H1 (cell line): Measurements from ENCODE around the gene SMARCC2. TPM values are rescaled to one million over a fixed set of nuclear protein-coding genes. Genes with fewer than 3 reads are reported as not detected.

ENCODE experiments used
- CEBPB ChIP-seq: IDR thresholded peaks from 2 replicates; pipeline ENCODE4 v1.6.1; 2012; ENCODE audit warnings: low read depth, low read length
- CHD2 ChIP-seq: IDR thresholded peaks from 2 replicates; pipeline ENCODE4 v1.6.1; 2012; ENCODE audit warnings: low read length, improper control_type of control experiment
- EP300 ChIP-seq, 2 experiments: IDR thresholded peaks; 1 replicate in 1 of 2; 2 replicates in 1 of 2; pipeline ENCODE4 v1.6.1; 2011 to 2012; ENCODE audit warnings: low read depth in 2 of 2, low read length in 2 of 2, mild to moderate bottlenecking in 2 of 2, borderline replicate concordance in 1 of 2, inconsistent platforms in 1 of 2, moderate library complexity in 1 of 2
- FOSL1 ChIP-seq: IDR thresholded peaks from 2 replicates; pipeline ENCODE4 v1.6.1; 2011; ENCODE audit warnings: mild to moderate bottlenecking, low read depth, low read length, moderate library complexity; ENCODE audit not compliant: insufficient read depth
- GABPA ChIP-seq: IDR thresholded peaks from 2 replicates; pipeline ENCODE4 v1.6.1; 2011; ENCODE audit warnings: mild to moderate bottlenecking, low read length, moderate library complexity, borderline replicate concordance; ENCODE audit not compliant: insufficient read depth
- GTF2F1 ChIP-seq: IDR thresholded peaks from 2 replicates; pipeline ENCODE4 v1.6.1; 2012; ENCODE audit warnings: low read depth, low read length, improper control_type of control experiment, borderline replicate concordance
- JUND ChIP-seq: IDR thresholded peaks from 2 replicates; pipeline ENCODE4 v1.6.1; 2011; ENCODE audit warnings: mild to moderate bottlenecking, improper control_type of control experiment, low read length
- KDM1A ChIP-seq: fragments of 200-600, 300-600 bp; sonication (generic); IDR thresholded peaks from 2 replicates; pipeline ENCODE4 v1.7.1; 2016; ENCODE audit warnings: mild to moderate bottlenecking, low read length, borderline replicate concordance
- MAX ChIP-seq: IDR thresholded peaks from 2 replicates; pipeline ENCODE4 v1.6.1; 2012; ENCODE audit warnings: inconsistent platforms
- NANOG ChIP-seq: IDR thresholded peaks from 2 replicates; pipeline ENCODE4 v1.6.1; 2011; ENCODE audit warnings: low read length, low read depth, mild to moderate bottlenecking, inconsistent platforms; ENCODE audit not compliant: insufficient read depth, poor library complexity, severe bottlenecking
- NRF1 ChIP-seq: IDR thresholded peaks from 2 replicates; pipeline ENCODE4 v1.6.1; 2011; ENCODE audit warnings: mild to moderate bottlenecking, low read depth, low read length, improper control_type of control experiment
- POLR2AphosphoS5 ChIP-seq: IDR thresholded peaks from 2 replicates; pipeline ENCODE4 v1.6.1; 2011; ENCODE audit warnings: low read depth, low read length
- RNF2 ChIP-seq: fragments of 200-900, 300-1000 bp; sonication (generic); IDR thresholded peaks from 2 replicates; pipeline ENCODE4 v1.7.1; 2016; ENCODE audit warnings: borderline replicate concordance, low read depth, mild to moderate bottlenecking, antibody characterized with exemption, low read length; ENCODE audit not compliant: poor library complexity, severe bottlenecking; ENCODE audit errors: missing control alignments
- TBP ChIP-seq: IDR thresholded peaks from 2 replicates; pipeline ENCODE4 v1.6.1; 2011; ENCODE audit warnings: low read depth, low read length, improper control_type of control experiment
- ZNF274 ChIP-seq: IDR thresholded peaks from 2 replicates; pipeline ENCODE4 v1.7.0; 2012; ENCODE audit warnings: low read length, borderline replicate concordance; ENCODE audit errors: extremely low read depth
- polyA plus RNA-seq, 7 experiments: library from polyadenylated mRNA; depleted of rRNA in 3 of 7; stranded (reverse) in 5 of 7; unstranded in 2 of 7; fragments of >200 nt in 5 of 7; fragments of 200-250 nt in 2 of 7; gene quantifications; 1 replicate in 5 of 7; 2 replicates in 1 of 7; 4 replicates in 1 of 7; pipeline versions ENCODE4 v1.2.1 to v1.2.3, GENCODE V29; 2011 to 2013; ENCODE audit warnings: missing spikeins in 2 of 7, mixed read lengths in 2 of 7
- total RNA-seq: library from RNA; stranded (reverse); fragmentation: NEBNext Ultra II Directional; extraction: Animal tissue kit (Norgen Biotek cat#: 25700); gene quantifications from 2 replicates; pipeline ENCODE4 v1.2.1, GENCODE V29; 2021

Gene SMARCC2
- total and polyA plus RNA-seq, 2 of the 8 experiments (the other 6 are each of a cell fraction or from before 2014, with no cell fraction given), result 33.9 to 78.5 TPM

GRCh38 chr12:56189918-56190694 lies 823 bp upstream of the SMARCC2 start (continued):
- TF ChIP-seq CHD2 (peak; percentile 66; the same call in 1 of the 2 replicates), RNF2 (no peak), GABPA (peak; percentile 75; the same call in 1 of the 2 replicates), CEBPB (0 out of 2 replicates have a peak, but pooled peaks have one; percentile 13), POLR2AphosphoS5 (no peak), KDM1A (peak; percentile 60; the same call in 1 of the 2 replicates), GTF2F1 (no peak), NANOG (no peak), TBP (peak; percentile 100), ZNF274 (no peak), FOSL1 (no peak), JUND (no peak), MAX (peak; percentile 45; the same call in 1 of the 2 replicates), NRF1 (peak; percentile 40; the same call in 1 of the 2 replicates), EP300 (IDR thresholded peaks at IDR 0.05; ENCODE audit: borderline replicate concordance in 1 of 2, low read depth in 2 of 2, low read length in 2 of 2) (no peak)
